Measurements from ENCODE around the gene CPA3.
A peak's percentile ranks its signal among the peaks of the same experiment; 100 is the strongest.

Gene CPA3

DNA sequence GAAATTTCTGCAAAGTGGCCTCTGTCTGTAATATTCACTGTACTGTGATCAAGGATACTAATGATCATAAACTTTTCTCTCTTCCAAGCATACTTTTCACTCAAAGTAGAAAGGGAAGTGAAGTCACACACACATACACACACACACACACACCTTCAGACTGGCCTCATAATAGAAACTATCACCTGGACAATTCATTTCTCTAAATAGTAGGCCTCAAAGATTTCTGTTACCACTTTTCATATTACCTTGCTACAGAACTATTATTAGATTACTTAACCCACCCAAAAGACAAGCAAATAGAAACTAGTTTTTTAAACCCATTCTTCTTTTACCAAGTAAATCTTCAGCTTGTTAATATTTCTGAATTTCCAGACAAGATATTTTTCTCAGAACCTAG is 25.3 kb upstream of the CPA3 start:
- Mint-ChIP-seq H3K9me3 (no peaks in the 10 kb centered on the region), H3K36me3 (ENCODE audit: low read depth) (no peaks in the 10 kb centered on the region), H3K27me3 (ENCODE audit: low read depth, poor library complexity) (peaks cover 3% of the 10 kb centered on the region), H3K4me1 (peaks cover 12% of the 10 kb centered on the region), H3K27ac (peak overlapping the region; percentile 10), H3K4me3 (no peak overlapping the region)
- TF ChIP-seq CTCF (IDR thresholded peaks at IDR 0.05), result no peak
- DNase-seq, result no peak

DNA sequence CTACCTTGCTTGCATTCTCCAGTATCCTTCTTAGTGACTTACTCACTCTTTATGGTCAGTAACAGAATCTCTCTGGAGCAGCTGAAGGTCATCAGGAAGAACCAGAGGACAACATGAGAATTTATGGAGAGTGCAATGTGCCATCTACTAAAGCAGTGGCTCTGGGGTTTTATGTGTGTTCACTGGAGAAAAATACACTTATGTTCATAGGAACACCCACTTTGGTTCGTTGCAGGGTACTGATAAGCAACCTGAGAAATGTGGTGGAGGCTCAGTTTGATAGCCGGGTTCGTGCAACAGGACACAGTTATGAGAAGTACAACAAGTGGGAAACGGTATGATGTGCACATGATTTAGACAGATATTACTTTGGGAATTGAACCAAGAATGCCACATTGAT is 24.6 kb upstream of the CPA3 start:
- DNase-seq, result no peak
- Mint-ChIP-seq H3K4me1 (peaks cover 12% of the 10 kb centered on the region), H3K4me3 (no peak overlapping the region), H3K27ac (peak overlapping the region; percentile 50), H3K27me3 (ENCODE audit: low read depth, poor library complexity) (peaks cover 3% of the 10 kb centered on the region), H3K36me3 (ENCODE audit: low read depth) (no peaks in the 10 kb centered on the region), H3K9me3 (no peaks in the 10 kb centered on the region)
- no peak for TF ChIP-seq CTCF (IDR thresholded peaks at IDR 0.05)

GRCh38 chr3:148845756-148846395 is 19.2 kb upstream of the CPA3 start:
- no peak for TF ChIP-seq CTCF (IDR thresholded peaks at IDR 0.05)
- Mint-ChIP-seq H3K4me3 (no peak overlapping the region), H3K9me3 (no peaks in the 10 kb centered on the region), H3K27me3 (ENCODE audit: low read depth, poor library complexity) (peaks cover 3% of the 10 kb centered on the region), H3K27ac (no peak overlapping the region), H3K36me3 (ENCODE audit: low read depth) (no peaks in the 10 kb centered on the region), H3K4me1 (peaks cover 4% of the 10 kb centered on the region)
- DNase-seq, result no peak

DNA sequence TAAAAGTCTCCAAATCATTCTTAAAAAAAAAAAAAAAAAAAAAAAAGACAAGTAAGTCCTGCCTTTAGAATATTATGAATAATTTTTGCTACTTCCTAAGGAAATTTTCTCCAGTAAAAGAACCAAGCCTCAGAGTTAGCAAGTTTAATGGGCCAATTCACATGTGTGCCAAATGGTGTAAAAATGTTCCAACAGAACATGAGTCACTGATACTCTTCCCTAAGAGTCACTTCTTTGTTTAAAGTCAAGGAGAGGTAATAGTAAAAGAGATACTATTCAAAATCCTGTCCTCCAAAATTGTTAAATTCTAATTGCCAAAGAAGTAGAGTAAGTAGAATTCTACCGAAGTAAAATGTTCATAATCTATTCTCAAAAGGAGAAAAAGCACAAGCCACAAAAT is 17.7 kb upstream of the CPA3 start:
- H3K9me3 Mint-ChIP-seq, result no peaks in the 10 kb centered on the region
- no peak for TF ChIP-seq CTCF (IDR thresholded peaks at IDR 0.05)
- DNase-seq, result no peak
- H3K27me3 Mint-ChIP-seq (ENCODE audit: low read depth, poor library complexity), result peaks cover 3% of the 10 kb centered on the region
- H3K27ac Mint-ChIP-seq, result peak overlapping the region; percentile 32
- H3K36me3 Mint-ChIP-seq (ENCODE audit: low read depth), result no peaks in the 10 kb centered on the region
- no peak overlapping the region for H3K4me3 Mint-ChIP-seq
- H3K4me1 Mint-ChIP-seq, result no peaks in the 10 kb centered on the region

DNA sequence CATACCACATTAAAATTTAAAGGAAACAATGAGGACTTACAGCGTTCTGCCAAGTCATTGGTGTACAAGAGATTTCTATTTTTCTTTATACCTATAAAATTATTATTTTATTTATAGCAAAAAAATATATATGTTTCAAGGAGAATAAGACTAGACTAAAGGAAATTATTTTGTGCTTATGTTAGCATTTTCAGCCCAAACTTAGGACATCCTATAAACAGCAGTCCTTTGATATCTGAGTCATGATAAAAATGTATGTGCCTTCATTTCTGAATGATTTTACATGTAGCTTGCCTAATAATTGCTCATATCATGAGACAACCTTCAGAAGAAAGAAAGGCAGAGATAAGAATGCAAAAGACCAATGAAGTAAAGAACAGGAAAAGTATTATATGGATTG is 16.7 kb upstream of the CPA3 start:
- Mint-ChIP-seq H3K36me3 (ENCODE audit: low read depth) (no peaks in the 10 kb centered on the region), H3K4me3 (no peak overlapping the region), H3K9me3 (no peaks in the 10 kb centered on the region), H3K27me3 (ENCODE audit: low read depth, poor library complexity) (peaks cover 3% of the 10 kb centered on the region), H3K27ac (no peak overlapping the region), H3K4me1 (no peaks in the 10 kb centered on the region)
- DNase-seq, result no peak
- TF ChIP-seq CTCF (IDR thresholded peaks at IDR 0.05), result no peak

GRCh38 chr3:148852271-148852992 is 12.7 kb upstream of the CPA3 start:
- H3K27me3 Mint-ChIP-seq (ENCODE audit: low read depth, poor library complexity), result no peaks in the 10 kb centered on the region
- no peaks in the 10 kb centered on the region for H3K36me3 Mint-ChIP-seq (ENCODE audit: low read depth)
- DNase-seq, result no peak
- peaks cover 6% of the 10 kb centered on the region for H3K4me1 Mint-ChIP-seq
- H3K9me3 Mint-ChIP-seq, result no peaks in the 10 kb centered on the region
- peak overlapping the region; percentile 57 for H3K27ac Mint-ChIP-seq
- no peak for TF ChIP-seq CTCF (IDR thresholded peaks at IDR 0.05)
- no peak overlapping the region for H3K4me3 Mint-ChIP-seq
